ENCODE measurements around the gene SERPINB6. TPM values are rescaled to one million over a fixed set of nuclear protein-coding genes. Genes with fewer than 3 reads are reported as not detected.
A peak's percentile ranks its signal among the peaks of the same experiment; 100 is the strongest.

SERPINB6 gene
- total and polyA plus RNA-seq, 9 of the 15 experiments (the other 6 are each of a cell fraction or from before 2014, with no cell fraction given): 86.6 to 211 (median 143) TPM

- TF ChIP-seq ZNF347 (CRISPR knock-in tag; IDR thresholded peaks at IDR 0.05; ENCODE audit: low read depth): no peak
- peak; percentile 56 for TF ChIP-seq DPF2 (IDR thresholded peaks at IDR 0.05)
- TF ChIP-seq ZNF518B (CRISPR knock-in tag; IDR thresholded peaks at IDR 0.05): no peak
- no peak for TF ChIP-seq HOMEZ (CRISPR knock-in tag; IDR thresholded peaks at IDR 0.05)
- TF ChIP-seq ZNF445 (CRISPR knock-in tag; IDR thresholded peaks at IDR 0.05; ENCODE audit: low read depth): no peak
- no peak for TF ChIP-seq PYGO2 (tag; IDR thresholded peaks at IDR 0.05)
- no peak for TF ChIP-seq UBTF (IDR thresholded peaks at IDR 0.05; ENCODE audit: borderline replicate concordance in 1 of 2, low read depth in 2 of 2, low read length in 2 of 2)
- TF ChIP-seq CBX3 (IDR thresholded peaks at IDR 0.05; ENCODE audit: borderline replicate concordance in 1 of 2, low read length in 2 of 2): peak in 1 of 2 experiments; percentile 71; a peak in 1 of 3 replicates
- peak in 1 of 2 experiments; percentile 15; a peak in 1 of 4 replicates for TF ChIP-seq RCOR1 (IDR thresholded peaks at IDR 0.05; ENCODE audit: borderline replicate concordance in 1 of 2, low read depth in 2 of 2, low read length in 2 of 2)
- no peak for TF ChIP-seq ZNF717 (CRISPR knock-in tag; IDR thresholded peaks at IDR 0.05)
- TF ChIP-seq XRCC4 (IDR thresholded peaks at IDR 0.05; ENCODE audit: extremely low read depth, insufficient read depth, insufficient read length): no peak
- peak; percentile 44 to 63; a peak in 2 of 4 replicates for TF ChIP-seq MNT (conservative IDR thresholded peaks at IDR 0.05)
- no peak for TF ChIP-seq ELF1 (tag; IDR thresholded peaks at IDR 0.05)
- no peak for TF ChIP-seq ZBTB12 (CRISPR knock-in tag; IDR thresholded peaks at IDR 0.05)
- 0 out of 2 replicates have a peak, but pooled peaks have one; percentile 15 for TF ChIP-seq PML (IDR thresholded peaks at IDR 0.05; ENCODE audit: low read length)
- no peak for TF ChIP-seq HLTF (IDR thresholded peaks at IDR 0.05)
- peak; percentile 35 for TF ChIP-seq CXXC5 (CRISPR knock-in tag; IDR thresholded peaks at IDR 0.05)
- TF ChIP-seq NFATC3 (IDR thresholded peaks at IDR 0.05): no peak
- TF ChIP-seq TBP (optimal IDR thresholded peaks at IDR 0.05; ENCODE audit: low read depth, low read length): no peak
These were observed 5.0 kb downstream of the SERPINB6 start (continued) for GRCh38 chr6:2966347-2966746.

All from K562 (cell line).